RCC 7860 (cell line): ENCODE measurements around the gene MORN2.

Source experiments
- DNase-seq: peaks from one replicate; pipeline ENCODE4 v3.0.0-alpha.2; 2015; ENCODE audit warnings: low spot score
- FAIRE-seq: peaks from 2 replicates; lab custom pipeline; 2012; peaks lifted over from hg19 to GRCh38; lab: Jason Lieb, UNC

MORN2 gene

DNA sequence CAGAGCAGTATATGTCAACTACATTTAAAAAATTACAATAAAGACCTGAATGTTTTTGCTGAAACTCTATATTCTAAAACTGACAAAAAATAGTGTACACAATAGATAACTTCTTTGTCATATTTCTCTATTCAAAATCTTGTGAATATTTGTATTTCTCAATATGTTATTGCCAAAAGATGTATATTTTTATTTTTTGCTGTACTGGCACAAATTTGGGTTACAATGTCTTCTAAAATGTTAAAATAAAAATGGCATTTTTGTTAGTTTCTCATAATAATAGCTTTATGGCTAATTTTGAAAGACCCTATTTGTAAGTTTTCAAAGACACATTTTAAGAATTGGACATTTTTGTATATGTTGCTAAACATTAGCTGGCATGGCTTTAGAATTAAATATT is 13.3 kb downstream of the MORN2 start:
- FAIRE-seq, result no peak
- no peak for DNase-seq

DNA sequence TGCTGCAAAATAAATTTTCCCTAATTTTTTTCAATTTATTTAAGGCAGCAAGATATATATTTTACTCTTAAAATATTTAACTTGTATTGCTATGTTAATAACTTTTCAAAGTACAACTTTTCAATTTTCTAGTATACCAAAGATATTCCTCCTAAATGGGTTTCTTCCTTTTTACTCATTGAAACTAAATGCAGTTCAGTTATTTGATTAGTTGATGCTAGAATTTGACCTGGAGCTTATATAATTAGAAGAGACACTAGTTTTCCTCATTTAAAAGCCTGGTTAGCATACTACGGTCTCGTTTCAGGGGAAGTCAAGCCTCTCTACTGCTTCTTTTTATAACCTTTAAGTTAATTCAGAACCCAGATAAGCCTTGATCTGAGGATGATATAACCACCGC is 13.8 kb downstream of the MORN2 start, which contains the start of gene ARHGEF33:
ARHGEF33 (plus strand) TSS at position 301 of the 400 bp plus-strand sequence. CDS start 29,573 bp downstream, outside the sequence.
- FAIRE-seq, result no peak

DNA sequence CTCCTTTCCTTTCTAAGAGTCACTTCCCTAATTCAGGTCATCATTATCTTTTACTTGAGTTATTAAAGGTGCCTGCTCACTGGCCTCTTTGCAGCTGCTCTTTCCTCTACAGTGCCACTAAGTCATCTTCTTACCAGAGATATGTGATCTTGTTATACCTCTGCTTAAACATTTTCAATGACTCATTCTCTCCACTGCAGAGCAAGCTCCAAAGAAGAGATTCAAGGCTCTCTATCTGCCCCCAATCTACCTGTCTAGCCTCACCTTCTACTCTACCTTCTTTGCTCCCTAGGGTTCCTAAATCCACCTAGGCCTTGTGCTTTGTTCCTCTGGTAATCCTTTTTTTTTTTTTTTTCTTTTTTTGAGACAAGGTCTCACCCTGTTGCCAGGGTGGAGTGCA is 17.0 kb downstream of the MORN2 start:
- no peak for FAIRE-seq

More for the DNA sequence above, 13.8 kb downstream of the MORN2 start, which contains the start of gene ARHGEF33:
- DNase-seq, result no peak

DNA sequence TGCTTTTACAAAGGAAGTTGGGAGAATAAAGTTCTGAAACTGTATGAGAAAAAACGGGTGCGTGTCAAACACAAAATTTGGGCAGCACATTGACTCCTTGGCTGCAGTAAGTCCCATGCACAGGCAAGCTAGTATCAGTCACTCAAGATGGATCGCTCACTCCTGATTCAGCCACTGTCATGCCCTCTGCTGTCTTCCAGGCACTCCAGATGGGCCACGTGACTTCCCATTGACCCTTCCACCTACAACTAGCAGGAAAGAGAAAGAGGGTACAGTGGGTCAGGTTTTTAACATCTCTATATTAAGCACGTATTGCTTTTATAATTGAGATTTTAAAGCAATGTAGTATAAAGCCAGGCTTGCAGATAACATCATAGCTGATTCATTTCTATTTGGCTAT is 22.5 kb downstream of the MORN2 start:
- FAIRE-seq (no peak), DNase-seq (no peak)

More for the DNA sequence above, 17.0 kb downstream of the MORN2 start:
- DNase-seq, result no peak

DNA sequence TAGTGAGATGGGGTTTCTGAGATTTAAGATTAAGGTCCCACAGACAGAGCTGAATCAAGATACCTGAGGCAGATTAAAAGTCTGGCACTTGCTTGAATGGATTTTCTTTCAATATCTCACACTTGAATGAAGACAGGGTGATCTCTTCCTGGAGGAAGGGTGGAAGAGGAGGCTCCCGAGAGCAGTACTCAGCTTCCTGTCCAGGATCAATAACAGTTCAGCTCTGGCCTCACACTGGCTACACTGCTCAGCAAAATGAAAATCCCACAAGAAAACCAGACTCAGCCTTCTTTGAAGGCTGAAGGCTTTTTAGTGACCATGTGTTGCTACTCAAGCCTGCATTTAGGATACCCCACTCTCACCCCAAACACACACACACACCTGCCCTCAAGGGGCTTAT is 24.9 kb downstream of the MORN2 start:
- no peak for FAIRE-seq

DNA sequence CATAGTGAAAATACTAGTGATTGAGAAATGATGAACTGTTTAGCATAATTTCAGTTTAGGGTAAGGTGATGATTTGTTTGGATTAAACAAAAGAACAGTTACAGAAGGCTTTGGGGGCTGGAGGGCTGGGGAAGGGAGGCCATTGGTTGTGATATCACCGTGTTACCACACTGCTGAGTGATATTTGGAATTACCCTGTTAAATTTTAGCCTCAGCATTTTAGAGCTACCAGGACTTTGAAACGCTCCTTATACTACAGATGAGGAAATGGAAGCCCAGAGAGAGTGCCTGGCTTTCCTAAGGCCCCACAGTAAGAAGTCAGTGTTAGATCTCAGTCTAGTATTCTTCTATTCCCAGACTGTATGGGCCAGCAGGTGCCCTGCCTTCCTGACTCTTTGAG is 29.5 kb downstream of the MORN2 start:
- FAIRE-seq, result no peak
- DNase-seq, result no peak

More for the DNA sequence above, 24.9 kb downstream of the MORN2 start:
- DNase-seq, result no peak

DNA sequence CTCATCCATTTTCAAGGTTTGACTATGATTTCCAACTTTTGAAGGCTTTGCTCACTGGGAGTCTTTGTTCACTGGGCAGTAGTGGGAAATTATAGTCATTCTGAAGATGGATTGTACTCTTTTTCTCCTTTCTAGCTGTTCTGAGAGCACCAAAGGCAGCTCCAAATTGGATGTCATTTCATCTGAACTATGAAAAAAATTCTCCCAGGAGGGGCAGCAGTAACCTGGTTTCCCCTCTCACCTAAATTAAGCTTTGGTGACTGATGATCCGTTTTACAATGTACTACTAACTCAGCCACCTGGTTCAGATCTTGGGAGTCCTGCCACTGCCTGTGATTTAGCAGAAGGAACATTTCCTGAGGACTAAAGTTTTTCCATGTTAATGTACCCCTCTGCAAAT is 31.5 kb downstream of the MORN2 start:
- DNase-seq, result no peak
- FAIRE-seq, result no peak

DNA sequence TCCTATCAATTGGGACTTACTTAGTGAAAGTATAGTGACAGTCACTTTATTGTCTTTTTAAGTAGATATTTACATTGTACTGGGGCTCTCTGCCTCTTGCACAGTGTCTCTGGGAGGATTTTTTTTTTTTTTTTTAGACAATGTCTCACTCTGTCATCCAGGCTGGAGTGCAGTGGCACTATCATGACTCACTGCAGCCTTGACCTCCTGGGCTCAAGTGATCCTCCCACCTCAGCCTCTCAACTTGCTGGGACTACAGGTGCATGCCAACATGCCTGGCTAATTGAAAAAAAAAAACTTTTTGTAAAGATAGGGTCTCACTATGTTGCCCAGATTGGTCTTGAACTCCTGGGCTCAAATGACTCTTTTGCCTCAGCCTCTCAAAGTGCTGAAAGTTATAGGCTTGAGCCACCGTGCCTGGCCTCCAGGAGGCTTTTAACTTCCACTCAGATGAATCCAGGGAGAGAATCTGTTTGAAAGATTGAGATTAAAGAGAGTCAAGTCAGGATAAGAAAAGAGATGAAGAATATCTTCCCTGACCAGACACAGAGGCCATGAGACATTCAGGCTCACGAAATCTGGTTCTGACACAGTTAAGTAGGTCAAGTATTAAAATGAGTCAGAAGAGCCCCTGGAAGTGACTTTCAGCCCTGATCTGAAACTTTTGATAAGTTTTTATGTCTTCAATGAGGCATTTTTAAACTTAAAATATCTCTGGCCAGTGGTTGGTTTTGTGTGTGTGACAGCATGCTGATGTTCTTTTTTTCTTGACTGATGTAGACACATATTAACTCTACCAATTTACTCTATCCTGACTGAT is 32.2 kb downstream of the MORN2 start:
- DNase-seq, result no peak
- FAIRE-seq, result no peak

DNA sequence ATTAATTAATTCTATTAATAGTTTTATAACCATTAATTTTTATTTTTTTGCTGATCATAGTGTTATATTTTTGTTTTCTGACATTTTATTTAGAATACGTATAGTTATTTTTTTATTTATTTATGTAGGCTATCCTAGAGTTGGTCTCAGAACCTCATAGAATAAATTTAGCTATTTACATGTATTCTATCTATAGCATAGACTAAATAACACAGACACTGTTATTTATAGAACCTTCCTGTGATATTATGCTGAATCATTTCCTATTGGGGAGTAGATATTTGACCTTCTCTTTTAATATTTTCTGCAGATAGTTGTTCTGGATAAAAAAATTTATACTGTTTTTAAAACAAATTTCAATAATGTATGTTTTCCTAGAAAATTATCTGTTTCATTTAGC is 34.1 kb downstream of the MORN2 start:
- no peak for DNase-seq
- no peak for FAIRE-seq

DNA sequence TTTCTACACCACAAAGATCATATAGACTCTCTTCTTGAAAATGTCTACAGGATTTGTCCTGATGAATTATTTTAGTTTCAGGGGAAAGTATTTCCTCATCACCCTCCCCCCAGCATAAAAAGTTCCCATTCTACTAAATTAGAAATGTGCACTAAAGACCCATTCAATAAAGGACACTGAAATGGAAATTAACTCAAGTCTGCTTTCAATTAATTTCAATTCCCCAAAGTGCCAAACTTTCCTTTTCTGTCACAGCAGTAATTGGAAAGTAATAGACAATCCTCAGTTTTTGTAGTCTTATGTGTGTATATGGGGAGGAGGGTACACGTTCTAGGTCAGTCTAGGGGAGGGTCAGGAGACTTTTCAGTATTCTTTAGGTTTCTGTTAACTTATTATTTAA is 35.4 kb downstream of the MORN2 start:
- FAIRE-seq (no peak), DNase-seq (no peak)

DNA sequence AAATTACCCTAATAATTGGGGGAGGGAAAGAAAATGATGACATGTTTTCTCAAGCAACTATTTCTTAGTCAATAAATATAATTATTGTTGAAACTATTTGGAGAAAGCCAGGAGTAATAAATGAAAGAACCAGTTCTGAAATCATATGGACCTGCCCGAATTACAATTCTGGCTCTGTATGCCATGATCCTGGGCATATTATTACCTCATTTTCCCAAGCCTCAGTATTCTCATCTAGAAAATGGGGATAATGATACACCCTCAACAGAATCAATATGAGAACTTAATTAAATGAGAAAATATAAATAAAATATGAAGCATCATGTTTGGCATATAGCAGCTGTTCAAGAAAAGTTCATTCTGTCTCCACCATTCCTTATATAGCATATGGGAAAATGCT is 36.8 kb downstream of the MORN2 start:
- no peak for DNase-seq
- no peak for FAIRE-seq

DNA sequence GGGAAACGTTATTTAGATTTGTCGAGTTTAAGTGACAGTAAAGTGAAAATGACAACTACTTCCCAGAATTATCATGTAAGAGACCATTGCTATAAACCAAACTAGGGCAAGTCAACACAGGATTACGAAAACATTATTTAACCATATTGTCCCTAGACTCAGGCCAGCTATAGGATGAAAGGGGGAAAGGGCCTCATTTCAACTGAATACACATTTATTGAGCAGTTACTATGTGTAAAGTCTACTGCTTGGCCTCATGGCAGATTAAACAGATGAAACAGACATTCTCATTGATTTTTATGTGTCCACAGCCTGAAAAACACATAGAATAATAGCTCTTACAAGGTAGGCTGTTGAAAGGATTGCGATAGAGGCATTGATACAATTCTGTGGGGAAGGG is 46.6 kb downstream of the MORN2 start:
- DNase-seq (no peak), FAIRE-seq (no peak)

DNA sequence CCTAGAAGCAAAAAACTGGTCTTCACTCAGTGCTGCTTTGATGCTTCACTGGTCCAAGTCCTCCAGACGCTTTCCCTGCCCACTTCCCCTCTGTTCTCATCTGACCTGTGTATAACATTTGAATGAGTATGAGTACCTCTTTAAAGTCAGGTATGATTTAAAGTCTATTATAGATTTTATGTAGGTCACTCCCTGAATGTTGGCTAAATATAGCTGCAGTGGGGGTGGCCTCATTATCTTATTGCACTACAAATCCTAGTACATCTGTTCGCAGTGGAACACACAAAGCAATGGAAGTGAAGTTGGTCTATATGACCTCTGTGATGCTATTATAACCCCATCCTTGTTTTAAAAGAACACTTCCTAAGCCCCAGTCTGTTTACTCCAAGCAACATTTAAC is 47.1 kb downstream of the MORN2 start:
- no peak for FAIRE-seq
- DNase-seq, result no peak

DNA sequence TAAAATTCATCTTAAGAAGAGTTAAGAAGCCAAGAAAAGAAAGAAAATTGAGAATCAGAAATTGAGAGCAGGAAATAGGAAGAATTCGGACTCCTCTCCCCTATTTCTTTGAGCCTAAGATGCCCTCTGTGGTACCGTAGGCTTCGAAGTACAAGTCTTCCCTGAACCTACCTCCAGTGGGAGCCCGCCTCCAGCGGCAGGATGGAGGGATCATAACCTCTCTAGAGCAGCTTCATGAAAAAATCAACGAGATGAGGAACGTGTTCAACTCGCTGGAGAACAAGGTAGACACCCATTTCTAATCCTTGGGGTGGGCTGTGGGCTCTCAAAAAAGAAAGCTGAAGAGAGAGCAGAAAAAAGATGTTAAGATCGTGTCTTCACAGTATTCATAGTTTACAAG is 50.2 kb downstream of the MORN2 start:
- no peak for DNase-seq
- FAIRE-seq, result no peak

DNA sequence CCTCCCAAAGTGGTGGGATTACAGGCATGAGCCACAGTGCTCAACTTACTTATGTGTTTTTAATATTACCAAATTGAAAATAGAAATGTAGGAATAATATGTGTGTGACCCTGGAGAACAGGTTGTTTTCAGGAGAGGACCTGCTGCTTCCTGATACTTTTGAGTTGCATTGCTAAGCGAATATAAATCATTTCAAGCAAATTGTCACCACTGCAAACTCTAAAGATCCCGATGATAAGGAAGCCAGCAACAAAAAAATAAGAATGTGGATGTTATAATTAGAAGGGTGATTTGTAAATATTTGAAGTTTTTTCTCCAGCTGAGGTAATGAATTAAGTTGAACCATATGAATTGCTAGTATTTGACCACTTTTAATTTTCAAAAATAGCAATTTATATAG is 54.8 kb downstream of the MORN2 start:
- FAIRE-seq, result no peak
- no peak for DNase-seq
